ENCODE data around the gene LRIG2. TPM values are rescaled to one million over a fixed set of nuclear protein-coding genes. Genes with fewer than 3 reads are reported as not detected.

The LRIG2 gene
- total and polyA plus RNA-seq, 2 donors (not counting 3 experiments of a cell fraction or from before 2014, with no cell fraction given), result 8.4 to 20.1 TPM

DNA sequence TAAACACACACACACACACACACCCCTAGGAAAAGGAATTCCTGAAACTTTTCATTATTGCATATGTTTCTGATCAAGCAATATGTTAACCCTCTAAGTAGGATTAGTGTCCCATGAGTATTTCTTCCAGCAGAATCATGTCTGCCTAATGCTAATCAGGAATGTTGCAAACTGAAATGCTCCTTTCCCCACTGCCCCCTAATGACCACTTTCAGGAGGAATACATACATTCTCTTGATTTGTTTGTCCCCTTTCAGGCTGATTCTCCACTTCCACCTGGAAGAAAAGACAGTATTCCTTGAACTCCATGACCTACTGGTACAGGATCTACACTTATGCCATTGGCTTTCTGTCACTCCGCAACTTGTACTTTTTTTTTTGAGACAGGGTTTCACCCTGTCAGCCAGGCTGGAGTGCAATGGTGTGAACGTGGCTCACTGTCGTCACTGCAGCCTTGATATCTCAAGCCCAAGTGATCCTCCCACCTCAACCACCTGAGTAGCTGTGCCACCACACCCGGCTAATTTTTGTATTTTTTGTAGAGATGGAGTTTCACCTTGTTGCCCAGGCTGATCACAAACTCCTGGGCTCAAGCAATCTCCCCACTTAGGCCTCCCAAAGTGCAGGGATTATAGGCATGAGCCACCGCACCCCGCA lies 56.7 kb downstream of the LRIG2 start:
- POLR2A ChIA-PET, result no interaction called here
- Histone ChIP-seq H4K20me1 (replicated peaks; ENCODE audit: control insufficient read depth, extremely low read depth, insufficient read depth, low read length) (no peaks in the 10 kb centered on the region), H3K27me3 (ENCODE audit: control insufficient read depth in 2 of 2, insufficient read depth in 2 of 2, low read length in 2 of 2) (no peaks in the 10 kb centered on the region), H3K4me2 (ENCODE audit: insufficient read depth, low read length) (no peak overlapping the region), H3K79me2 (ENCODE audit: control insufficient read depth, insufficient read depth, low read length) (no peaks in the 10 kb centered on the region), H3K36me3 (ENCODE audit: control insufficient read depth in 2 of 2, extremely low read depth in 1 of 2, insufficient read depth in 2 of 2, low read length in 2 of 2) (peaks cover 3 to 7% of the 10 kb centered on the region in 2 experiments), H3K9ac (replicated peaks; ENCODE audit: extremely low read depth, insufficient read depth, low read length) (no peak overlapping the region), H3K9me1 (replicated peaks; ENCODE audit: control insufficient read depth, extremely low read depth, insufficient read depth, low read length) (no peaks in the 10 kb centered on the region), H3K9me3 (replicated peaks; ENCODE audit: control insufficient read depth, insufficient read depth, low read length) (no peaks in the 10 kb centered on the region), H2AFZ (ENCODE audit: low read depth, low read length) (no peak overlapping the region), H3K4me1 (ENCODE audit: control insufficient read depth, extremely low read depth, insufficient read depth, low read length) (peaks cover 13% of the 10 kb centered on the region), H3K4me3 (replicated peaks in 1 of 3; ENCODE audit: insufficient read depth in 1 of 3, low read depth in 1 of 3, low read length in 3 of 3) (no peak overlapping the region), H3K27ac (ENCODE audit: insufficient read depth, low read depth, low read length) (no peak overlapping the region)
- BruUV-seq (replicated peaks), result no TSS peak
- intact Hi-C loops (cut with micrococcal nuclease) (no loop called here), dilution Hi-C loops (cut with MboI; ENCODE audit: extremely low pct_ligation_motif_present, low sequenced_read_pairs) (no loop called here)
- CTCF ChIA-PET, result no interaction called here
- DNase-seq (ENCODE audit: low read depth, low spot score) (no peak), FAIRE-seq (no peak)
- TF ChIP-seq GATA2 (IDR thresholded peaks at IDR 0.05; ENCODE audit: insufficient read depth, insufficient read length, low read depth, low read length), result no peak
- TF ChIP-seq MYC (IDR thresholded peaks at IDR 0.05; ENCODE audit: low read depth, low read length), result no peak
- TF ChIP-seq EZH2 (IDR thresholded peaks at IDR 0.05; ENCODE audit: borderline replicate concordance, low read depth, low read length, severe bottlenecking), result no peak
- TF ChIP-seq, protein P1, sequence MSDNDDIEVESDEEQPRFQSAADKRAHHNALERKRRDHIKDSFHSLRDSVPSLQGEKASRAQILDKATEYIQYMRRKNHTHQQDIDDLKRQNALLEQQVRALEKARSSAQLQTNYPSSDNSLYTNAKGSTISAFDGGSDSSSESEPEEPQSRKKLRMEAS (IDR thresholded peaks at IDR 0.05; ENCODE audit: insufficient read depth, insufficient read length), result no peak
- TF ChIP-seq POLR2A (IDR thresholded peaks at IDR 0.05; ENCODE audit: low read depth, low read length), result no peak
- TF ChIP-seq, protein P2, sequence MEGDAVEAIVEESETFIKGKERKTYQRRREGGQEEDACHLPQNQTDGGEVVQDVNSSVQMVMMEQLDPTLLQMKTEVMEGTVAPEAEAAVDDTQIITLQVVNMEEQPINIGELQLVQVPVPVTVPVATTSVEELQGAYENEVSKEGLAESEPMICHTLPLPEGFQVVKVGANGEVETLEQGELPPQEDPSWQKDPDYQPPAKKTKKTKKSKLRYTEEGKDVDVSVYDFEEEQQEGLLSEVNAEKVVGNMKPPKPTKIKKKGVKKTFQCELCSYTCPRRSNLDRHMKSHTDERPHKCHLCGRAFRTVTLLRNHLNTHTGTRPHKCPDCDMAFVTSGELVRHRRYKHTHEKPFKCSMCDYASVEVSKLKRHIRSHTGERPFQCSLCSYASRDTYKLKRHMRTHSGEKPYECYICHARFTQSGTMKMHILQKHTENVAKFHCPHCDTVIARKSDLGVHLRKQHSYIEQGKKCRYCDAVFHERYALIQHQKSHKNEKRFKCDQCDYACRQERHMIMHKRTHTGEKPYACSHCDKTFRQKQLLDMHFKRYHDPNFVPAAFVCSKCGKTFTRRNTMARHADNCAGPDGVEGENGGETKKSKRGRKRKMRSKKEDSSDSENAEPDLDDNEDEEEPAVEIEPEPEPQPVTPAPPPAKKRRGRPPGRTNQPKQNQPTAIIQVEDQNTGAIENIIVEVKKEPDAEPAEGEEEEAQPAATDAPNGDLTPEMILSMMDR (IDR thresholded peaks at IDR 0.05; ENCODE audit: extremely low read depth in 1 of 2, insufficient read depth in 1 of 2, low read depth in 1 of 2, low read length in 2 of 2), result no peak
- TF ChIP-seq FOS (IDR thresholded peaks at IDR 0.05; ENCODE audit: borderline replicate concordance, insufficient read depth, low read length), result no peak
- no peak for TF ChIP-seq JUN (IDR thresholded peaks at IDR 0.05; ENCODE audit: borderline replicate concordance, insufficient read depth, insufficient read length, low read depth)
- TF ChIP-seq POLR2AphosphoS5 (IDR thresholded peaks at IDR 0.05; ENCODE audit: insufficient read depth, low read depth, low read length), result no peak
